CD4-positive, alpha-beta T cell treated with Interleukin-4 for 4 hours (primary cell): ENCODE results near the gene NINJ1.
"Not testable (repeated sequence)": the region's sequence is repeated elsewhere in the genome, so short reads cannot be mapped to it uniquely, and the experiment has no call there.

ENCODE experiments used
- DNase-seq: peaks from one replicate; pipeline ENCODE4 v3.0.0-alpha.2; 2020

NINJ1 gene

GRCh38 chr9:93118863-93119702, 15.0 kb downstream of the NINJ1 start:
- no peak for DNase-seq

DNA sequence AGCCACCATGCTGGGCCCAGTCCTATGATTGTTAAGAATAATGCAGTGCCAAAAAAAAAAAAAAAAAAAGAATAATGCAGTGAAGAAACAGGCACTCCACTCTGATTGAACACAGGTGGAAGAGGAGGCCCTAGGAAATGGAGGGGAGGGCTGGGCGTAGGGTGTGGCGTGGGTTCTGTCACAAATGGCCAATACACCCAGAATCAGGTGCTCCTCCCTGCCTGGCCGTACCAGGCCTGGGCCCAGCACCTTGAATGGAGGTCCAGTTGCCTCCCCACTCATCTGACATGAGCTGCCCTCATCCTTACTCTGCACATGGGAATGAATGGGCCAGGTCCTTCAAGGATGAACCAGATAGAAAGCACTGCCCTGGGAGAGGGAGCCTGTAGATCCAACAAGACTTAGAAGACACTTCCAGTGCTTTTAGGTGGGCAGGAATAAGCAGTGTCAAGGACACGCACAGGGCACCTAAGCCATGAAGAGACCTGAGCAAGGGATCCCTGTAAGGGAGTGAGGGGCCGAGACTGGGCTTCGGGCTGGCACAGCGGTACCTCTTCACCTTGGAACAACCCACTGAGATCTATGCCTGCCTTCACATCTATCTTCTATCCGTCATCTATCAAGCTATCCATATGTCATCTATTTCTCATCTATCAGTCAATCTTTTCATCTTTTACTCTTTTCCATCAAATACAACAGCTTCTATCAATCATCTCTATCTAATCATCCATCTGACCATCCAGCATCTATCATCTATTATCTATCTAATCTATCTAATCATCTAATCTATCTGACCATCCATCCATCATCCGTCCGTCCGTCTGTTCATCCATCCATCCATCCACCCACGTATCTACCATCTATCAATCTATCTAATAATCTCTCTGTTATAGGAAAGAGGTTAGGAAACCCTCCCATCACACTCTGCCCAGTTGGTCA, 15.9 kb downstream of the NINJ1 start:
- DNase-seq = no peak

DNA sequence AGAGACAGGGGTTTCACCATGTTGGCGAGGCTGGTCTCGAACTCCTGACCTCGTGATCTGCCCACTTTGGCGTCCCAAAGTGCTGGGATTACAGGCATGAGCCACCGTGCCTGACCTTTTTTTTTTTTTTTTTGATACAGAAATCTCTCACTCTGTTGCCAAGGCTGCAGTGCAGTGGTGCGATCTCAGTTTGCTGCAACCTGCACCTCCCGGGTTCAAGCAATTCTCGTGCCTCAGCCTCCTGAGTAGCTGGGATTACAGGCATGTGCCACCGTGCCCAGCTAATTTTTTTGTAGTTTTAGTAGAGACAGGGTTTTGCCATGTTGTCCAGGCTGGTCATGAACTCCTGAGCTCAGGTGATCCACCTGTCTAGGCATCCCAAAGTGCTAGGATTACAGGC, 16.5 kb downstream of the NINJ1 start:
- DNase-seq = not testable (repeated sequence)

- no peak for DNase-seq
Observed at GRCh38 chr9:93116072-93116961, 17.7 kb downstream of the NINJ1 start.

GRCh38 chr9:93115486-93116071, 18.5 kb downstream of the NINJ1 start:
- DNase-seq = no peak

GRCh38 chr9:93114984-93115335, 19.1 kb downstream of the NINJ1 start:
- no peak for DNase-seq

- no peak for DNase-seq
Observed at GRCh38 chr9:93114169-93114983, 19.7 kb downstream of the NINJ1 start.

GRCh38 chr9:93112864-93113389, 21.1 kb downstream of the NINJ1 start:
- DNase-seq = no peak

DNA sequence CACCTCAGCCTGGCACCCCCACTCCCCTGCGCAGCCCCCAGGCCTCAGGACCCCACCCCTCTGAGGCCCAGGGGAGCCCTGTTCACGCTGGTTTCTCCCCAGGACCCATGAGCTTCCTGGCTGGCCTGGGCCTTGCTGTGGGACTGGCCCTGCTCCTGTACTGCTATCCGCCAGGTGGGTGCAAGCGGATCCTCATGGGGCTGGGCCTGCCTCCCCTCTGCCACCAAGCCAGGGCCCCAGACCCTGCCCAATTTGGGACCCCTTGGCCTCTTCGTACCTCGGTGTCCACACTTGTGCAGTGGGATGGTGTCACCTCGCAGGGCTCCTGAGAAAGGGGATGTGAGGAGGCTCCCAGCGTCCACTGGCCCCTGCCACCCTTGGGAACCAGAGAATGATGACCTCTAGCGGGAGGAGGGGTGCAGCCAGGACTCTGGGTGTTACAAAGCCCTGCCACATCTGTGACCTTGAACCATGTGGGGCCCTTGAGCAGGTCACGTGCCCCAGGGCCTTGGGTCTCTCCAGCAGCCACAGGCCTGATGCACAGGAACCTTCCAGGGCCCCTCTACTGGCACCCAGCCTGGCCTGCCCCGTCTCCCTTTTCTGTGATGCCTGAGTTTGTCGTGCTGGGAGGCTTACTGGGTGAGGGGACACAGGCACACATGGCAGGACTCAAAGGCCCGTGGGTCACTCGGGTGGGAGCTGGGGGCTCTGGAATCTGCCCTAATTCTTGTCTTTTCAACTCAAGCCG, 21.8 kb downstream of the NINJ1 start:
- DNase-seq = no peak

GRCh38 chr9:93111371-93112115, 22.5 kb downstream of the NINJ1 start:
- no peak for DNase-seq

GRCh38 chr9:93111001-93111370, 23.1 kb downstream of the NINJ1 start:
- DNase-seq = no peak

- no peak for DNase-seq
Observed at GRCh38 chr9:93110311-93110855, 23.7 kb downstream of the NINJ1 start.

DNA sequence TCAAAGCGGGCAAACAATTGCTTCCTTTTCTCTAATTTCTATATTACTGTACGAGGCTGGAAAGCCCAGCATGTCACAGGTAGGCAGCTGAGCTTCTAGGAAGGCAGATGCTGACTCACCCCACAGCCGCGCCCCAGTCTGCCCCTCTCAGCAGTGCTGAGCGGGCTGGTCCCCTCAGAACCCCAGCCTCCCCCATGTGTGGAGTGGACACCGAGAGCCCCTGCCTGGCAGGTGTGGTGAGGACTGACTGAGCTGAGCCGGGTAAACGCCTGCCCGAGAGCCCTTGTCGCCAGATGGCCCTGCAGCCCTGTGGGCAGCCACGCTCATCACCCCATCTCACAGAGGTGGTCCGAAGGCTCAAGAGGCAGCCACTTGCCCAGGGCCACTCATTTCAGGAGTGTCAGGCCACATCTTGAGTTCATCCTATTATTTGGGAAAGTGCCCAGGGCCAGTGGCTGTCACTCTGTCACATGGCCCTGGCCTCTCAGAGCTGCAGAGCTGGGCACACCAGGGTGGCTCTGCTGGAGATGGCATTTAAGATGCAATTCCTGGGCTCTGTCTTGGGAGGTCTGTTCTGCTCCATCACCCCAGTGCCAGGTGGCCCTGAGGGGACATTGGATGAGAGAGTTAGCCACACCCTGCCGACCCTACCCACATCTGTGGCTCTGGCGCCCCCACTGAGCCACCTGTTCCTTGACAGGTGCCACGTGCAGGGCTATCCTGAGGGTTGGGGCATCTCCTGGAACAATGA, 25.6 kb downstream of the NINJ1 start:
- DNase-seq = no peak

- no peak for DNase-seq
Observed at GRCh38 chr9:93107825-93108161, 26.3 kb downstream of the NINJ1 start.

- no peak for DNase-seq
Observed at GRCh38 chr9:93107151-93107824, 26.8 kb downstream of the NINJ1 start.

- DNase-seq = no peak
Observed at GRCh38 chr9:93105620-93106019, 28.4 kb downstream of the NINJ1 start.

- DNase-seq = not testable (repeated sequence)
Observed at GRCh38 chr9:93101086-93101485, 33.0 kb downstream of the NINJ1 start.

- DNase-seq = no peak
Observed at GRCh38 chr9:93100276-93100636, 33.8 kb downstream of the NINJ1 start.
